GM12872 (cell line): ENCODE measurements around the gene TP53BP2.

Source experiments
- TF ChIP-seq, protein P1 (sequence below): IDR thresholded peaks from 3 replicates; pipeline ENCODE4 v1.5.1; 2011; ENCODE audit warnings: low read depth, mild to moderate bottlenecking, low read length, moderate library complexity; ENCODE audit not compliant: insufficient read depth

Gene TP53BP2

DNA sequence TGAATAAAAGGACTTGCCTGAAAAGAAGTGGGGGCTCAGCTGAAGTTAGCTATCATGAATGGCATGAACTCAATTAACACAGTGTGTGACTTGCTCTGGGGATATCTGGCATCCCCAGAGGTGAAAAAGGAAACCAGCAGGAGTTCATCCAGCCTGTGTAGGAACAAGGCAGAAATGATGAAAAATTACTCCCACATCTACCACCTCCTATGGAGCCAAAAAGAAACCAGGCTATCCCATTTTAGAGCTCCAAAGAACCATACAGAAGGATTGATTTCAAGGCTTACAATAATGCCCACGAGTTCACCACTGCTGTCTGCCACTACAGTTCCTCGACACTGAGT lies 25.3 kb downstream of the TP53BP2 start:
- TF ChIP-seq, protein P1, sequence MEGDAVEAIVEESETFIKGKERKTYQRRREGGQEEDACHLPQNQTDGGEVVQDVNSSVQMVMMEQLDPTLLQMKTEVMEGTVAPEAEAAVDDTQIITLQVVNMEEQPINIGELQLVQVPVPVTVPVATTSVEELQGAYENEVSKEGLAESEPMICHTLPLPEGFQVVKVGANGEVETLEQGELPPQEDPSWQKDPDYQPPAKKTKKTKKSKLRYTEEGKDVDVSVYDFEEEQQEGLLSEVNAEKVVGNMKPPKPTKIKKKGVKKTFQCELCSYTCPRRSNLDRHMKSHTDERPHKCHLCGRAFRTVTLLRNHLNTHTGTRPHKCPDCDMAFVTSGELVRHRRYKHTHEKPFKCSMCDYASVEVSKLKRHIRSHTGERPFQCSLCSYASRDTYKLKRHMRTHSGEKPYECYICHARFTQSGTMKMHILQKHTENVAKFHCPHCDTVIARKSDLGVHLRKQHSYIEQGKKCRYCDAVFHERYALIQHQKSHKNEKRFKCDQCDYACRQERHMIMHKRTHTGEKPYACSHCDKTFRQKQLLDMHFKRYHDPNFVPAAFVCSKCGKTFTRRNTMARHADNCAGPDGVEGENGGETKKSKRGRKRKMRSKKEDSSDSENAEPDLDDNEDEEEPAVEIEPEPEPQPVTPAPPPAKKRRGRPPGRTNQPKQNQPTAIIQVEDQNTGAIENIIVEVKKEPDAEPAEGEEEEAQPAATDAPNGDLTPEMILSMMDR, result no peak

DNA sequence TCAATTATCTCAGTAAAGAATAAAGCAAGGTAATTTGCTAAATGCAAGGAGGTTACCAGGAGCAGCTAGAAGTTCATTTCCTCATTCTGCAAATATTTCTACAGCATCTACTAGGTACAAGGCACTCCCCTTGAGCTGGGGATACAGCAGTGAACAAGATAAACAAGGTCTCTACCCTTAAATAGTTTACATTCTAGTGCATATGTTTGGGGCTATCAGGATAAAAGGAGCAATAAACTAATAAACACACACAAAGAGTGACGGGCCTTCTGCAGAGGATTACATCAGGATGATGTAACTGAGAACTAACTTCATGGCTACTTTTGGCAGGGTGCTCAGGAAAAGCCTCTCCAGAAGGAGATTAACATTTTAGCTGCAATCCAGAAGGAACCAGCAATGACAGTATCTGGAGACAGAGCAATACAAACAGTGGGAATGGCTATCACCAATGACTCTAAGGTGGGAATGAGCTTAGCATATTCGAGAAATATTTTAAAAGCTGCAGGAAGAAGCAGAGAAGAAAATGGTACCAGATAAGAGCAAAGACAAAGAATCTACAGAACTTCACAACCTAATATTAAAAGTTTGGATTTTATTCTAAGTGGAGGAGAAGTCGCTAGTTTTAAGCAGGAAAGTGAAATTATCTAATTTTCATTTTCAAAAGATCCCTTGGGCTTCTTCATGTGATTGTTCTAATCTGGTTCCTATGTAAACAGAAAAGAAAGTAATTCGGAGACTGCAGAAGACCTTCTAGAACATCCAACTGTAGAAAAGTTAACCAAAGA lies 25.8 kb downstream of the TP53BP2 start:
- TF ChIP-seq, protein P1, result no peak

DNA sequence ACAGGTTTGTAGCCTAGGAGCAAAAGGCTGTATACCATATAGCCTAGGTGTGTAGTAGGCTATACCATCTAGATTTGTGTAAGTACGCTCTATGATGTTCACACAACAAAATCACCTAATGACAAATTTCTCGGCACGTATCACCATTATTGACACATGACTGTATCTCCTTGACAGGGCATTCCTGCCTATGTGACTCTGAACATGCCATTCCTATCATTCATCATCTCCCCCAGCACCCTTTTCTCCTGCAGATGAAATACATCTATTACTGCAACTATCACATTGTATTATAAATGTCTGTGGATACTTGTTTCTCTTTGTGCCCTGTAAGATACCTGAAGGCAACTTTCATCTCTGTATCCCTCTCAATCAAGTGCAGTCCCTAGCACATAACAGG lies 29.9 kb downstream of the TP53BP2 start:
- TF ChIP-seq, protein P1, result no peak

DNA sequence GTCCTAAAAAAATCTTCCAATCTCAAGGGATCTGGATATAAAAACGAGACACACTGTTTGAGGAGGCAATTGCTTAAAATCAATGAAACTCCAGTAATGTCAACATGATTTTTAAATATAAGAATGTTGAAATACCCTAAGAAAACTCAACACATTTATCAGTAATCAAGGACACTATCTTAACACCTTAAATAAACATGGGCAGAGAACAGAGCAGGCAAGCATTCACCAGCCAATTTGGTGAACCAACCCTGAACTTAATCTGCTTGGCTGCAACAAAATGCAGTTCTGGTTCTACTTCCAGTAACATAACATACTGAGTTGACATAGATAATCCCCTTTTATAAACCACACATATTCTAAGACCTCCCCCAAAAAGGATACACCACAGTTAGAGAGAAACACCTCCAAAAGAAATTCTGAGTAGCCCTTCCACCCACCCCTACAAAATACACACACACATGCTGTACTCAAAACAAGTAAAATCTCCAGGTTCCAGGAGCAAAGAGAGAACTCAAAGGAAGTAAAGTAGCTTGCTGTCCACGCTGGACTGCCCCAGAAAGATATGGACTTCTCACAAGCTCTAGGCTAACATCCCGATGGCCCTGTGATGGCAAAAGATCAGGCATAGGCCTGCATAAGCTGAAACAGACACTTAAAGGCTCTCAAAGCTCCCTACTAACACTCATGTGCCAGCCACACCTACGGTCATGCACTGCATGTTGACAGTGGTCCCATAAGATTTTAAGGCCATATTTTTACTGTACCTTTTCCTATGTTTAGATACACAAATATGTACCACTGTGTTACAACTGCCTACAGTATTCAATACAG lies 30.5 kb downstream of the TP53BP2 start:
- TF ChIP-seq, protein P1, result no peak

DNA sequence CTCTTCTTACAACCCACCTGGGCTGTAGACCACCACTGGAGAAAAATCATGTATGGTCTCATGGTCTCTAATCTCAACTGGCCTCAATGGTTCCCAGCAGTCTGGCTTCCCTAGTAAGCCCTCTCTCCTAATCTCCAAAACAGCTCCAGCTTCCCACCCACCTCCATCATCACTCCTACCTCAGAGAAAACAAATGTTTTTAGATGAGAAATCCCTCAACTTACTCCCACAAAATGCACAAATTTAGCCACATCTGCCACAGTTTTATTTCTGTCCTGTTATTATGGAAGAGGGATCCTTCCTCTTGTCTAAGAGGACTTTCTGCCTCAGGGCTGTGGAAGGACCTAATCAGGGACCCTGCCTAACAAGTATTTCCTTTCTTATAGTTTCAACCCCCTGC lies 32.1 kb downstream of the TP53BP2 start:
- TF ChIP-seq, protein P1, result no peak

DNA sequence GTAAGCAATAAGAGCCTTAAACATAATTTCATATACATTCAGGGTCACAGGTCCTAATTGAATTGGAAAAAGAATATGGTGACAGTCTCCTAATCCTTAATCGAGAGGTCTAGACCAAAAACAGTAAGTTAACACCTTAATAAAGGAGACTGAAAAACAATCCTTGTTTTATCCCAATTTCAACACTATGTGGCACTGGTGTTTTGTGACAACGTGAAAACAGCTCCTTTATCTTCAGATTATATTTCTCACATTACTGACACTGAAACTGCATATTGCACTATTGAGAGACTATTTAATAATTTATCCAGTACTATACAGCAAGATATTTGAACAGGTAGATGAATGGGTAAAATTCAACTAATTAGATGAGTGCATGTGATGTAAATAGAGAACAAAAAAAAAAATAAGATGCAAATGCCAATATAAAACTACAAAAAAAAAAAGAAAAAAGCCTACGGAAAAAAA lies 34.1 kb downstream of the TP53BP2 start:
- TF ChIP-seq, protein P1, result peak; percentile 28; the same call in 2 of the 3 replicates

DNA sequence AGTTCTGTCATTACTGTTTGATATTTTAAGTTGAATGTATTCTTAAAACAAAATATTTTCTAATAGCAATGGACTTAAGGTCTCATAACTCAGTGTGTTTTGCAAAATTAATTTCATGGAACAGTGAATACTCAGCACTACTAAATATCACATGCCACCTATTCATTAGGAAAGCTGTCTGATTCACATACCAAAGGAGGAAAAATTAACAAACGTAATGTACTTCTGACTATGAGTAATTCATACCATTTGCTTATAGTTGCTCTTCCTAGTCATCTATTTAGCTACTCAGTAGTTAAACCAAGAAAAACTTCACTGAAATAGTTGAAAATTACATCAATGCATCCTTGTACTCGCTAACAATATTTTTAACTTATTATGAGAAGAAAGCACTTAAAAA lies 35.2 kb downstream of the TP53BP2 start:
- TF ChIP-seq, protein P1, result no peak
